ENCODE results near the gene GAPDHS. TPM values are rescaled to one million over a fixed set of nuclear protein-coding genes. Genes with fewer than 3 reads are reported as not detected.

Gene GAPDHS
- total RNA-seq, 1 experiment from 2014 or later = not detected

DNA sequence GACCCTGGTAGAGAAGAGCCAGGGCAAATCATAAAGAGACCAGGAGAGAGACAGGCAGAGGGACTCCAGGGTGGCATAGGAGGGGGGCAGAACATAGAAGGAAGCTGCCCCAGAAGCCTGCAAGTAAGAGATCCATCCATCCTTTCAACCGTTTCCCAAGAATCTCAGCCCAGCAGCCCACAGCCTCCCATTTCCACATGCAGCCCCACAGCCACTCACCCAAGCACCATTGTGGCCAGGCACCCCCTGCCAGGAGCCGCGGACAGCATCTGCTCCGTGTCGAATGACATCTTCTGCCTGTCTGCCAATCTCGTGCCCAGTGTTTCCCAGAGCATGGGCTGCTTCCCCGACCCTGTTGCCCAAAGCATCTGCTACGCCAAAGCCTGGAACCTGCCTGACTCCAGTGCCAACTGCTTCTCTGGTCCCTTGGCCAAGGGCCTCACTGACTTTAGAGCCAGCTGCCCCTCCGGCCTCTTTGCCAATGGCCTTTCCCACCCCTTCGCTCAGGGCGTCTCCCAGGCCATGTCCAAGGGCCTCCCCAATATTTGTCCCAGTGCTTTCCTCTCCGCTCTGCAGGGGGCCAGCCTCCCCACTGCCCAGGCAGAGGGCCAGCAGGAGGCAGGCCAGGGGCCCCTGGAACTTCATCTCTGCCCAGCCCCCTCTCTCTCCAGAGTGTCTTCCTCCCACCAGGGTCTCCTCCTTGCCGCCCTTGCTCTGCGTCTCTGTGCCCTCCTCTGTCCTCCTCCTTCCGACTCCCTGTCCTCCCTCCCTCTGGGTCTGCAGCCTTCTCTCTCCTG is 20.2 kb upstream of the GAPDHS start:
- Histone ChIP-seq H2AFZ (ENCODE audit: low read length) (no peak overlapping the region), H3K9me3 (ENCODE audit: control insufficient read depth, low read depth, low read length) (no peaks in the 10 kb centered on the region), H3K23me2 (ENCODE audit: insufficient read length, low read depth, low read length, poor library complexity, severe bottlenecking) (peaks cover 12% of the 10 kb centered on the region), H3K4ac (ENCODE audit: low read depth, low read length) (no peak overlapping the region), H3K23ac (ENCODE audit: insufficient read length, low read depth, low read length) (no peak overlapping the region), H4K91ac (ENCODE audit: insufficient read length, low read depth, low read length) (no peak overlapping the region), H3K4me2 (ENCODE audit: insufficient read depth, insufficient read length, low read length) (peak overlapping the region; percentile 43), H3K18ac (ENCODE audit: insufficient read length, low read depth, low read length) (no peak overlapping the region), H4K5ac (ENCODE audit: insufficient read length, low read depth, low read length) (no peak overlapping the region), H3T11ph (ENCODE audit: low read length) (no peak overlapping the region), H3K79me2 (ENCODE audit: insufficient read depth, low read length) (peaks cover 3% of the 10 kb centered on the region; the same call in 1 of the 2 replicates), H3K4me1 (ENCODE audit: insufficient read depth, low read length) (no peaks in the 10 kb centered on the region), H2AK5ac (ENCODE audit: insufficient read length, low read length) (no peak overlapping the region), H3K9ac (ENCODE audit: extremely low read depth, insufficient read length, low read length) (no peak overlapping the region), H2BK5ac (ENCODE audit: insufficient read length, low read length) (no peak overlapping the region), H3K14ac (ENCODE audit: insufficient read depth, low read length) (no peak overlapping the region; the same call in 1 of the 2 replicates), H2BK120ac (ENCODE audit: low read depth, low read length, poor library complexity, severe bottlenecking) (no peak overlapping the region), H2BK12ac (ENCODE audit: insufficient read length, low read depth, low read length) (no peak overlapping the region), H3K79me1 (ENCODE audit: insufficient read depth, low read depth, low read length, poor library complexity, severe bottlenecking) (no peaks in the 10 kb centered on the region), H4K20me1 (ENCODE audit: control insufficient read depth, insufficient read depth, insufficient read length) (no peaks in the 10 kb centered on the region), H2BK15ac (ENCODE audit: low read depth, low read length) (no peak overlapping the region), H4K8ac (replicated peaks; ENCODE audit: insufficient read length, low read depth, low read length) (no peak overlapping the region), H3K56ac (ENCODE audit: insufficient read length, low read depth, low read length) (no peak overlapping the region), H2BK20ac (ENCODE audit: low read depth, low read length, poor library complexity, severe bottlenecking) (no peak overlapping the region), H3K27me3 (ENCODE audit: insufficient read depth, low read length) (no peaks in the 10 kb centered on the region; the same call in 1 of the 2 replicates), H3K27ac (ENCODE audit: insufficient read length, low read depth, low read length) (no peak overlapping the region)
- TF ChIP-seq, protein P1, sequence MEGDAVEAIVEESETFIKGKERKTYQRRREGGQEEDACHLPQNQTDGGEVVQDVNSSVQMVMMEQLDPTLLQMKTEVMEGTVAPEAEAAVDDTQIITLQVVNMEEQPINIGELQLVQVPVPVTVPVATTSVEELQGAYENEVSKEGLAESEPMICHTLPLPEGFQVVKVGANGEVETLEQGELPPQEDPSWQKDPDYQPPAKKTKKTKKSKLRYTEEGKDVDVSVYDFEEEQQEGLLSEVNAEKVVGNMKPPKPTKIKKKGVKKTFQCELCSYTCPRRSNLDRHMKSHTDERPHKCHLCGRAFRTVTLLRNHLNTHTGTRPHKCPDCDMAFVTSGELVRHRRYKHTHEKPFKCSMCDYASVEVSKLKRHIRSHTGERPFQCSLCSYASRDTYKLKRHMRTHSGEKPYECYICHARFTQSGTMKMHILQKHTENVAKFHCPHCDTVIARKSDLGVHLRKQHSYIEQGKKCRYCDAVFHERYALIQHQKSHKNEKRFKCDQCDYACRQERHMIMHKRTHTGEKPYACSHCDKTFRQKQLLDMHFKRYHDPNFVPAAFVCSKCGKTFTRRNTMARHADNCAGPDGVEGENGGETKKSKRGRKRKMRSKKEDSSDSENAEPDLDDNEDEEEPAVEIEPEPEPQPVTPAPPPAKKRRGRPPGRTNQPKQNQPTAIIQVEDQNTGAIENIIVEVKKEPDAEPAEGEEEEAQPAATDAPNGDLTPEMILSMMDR (conservative IDR thresholded peaks at IDR 0.05) = no peak
- Mint-ChIP-seq H3K4me3 (peak overlapping the region in 1 of 2 experiments; percentile 47; a peak in 2 of 5 replicates), H3K27ac (peak overlapping the region in 1 of 3 experiments; percentile 3; a peak in 1 of 7 replicates), H3K36me3 (ENCODE audit: insufficient read depth in 1 of 3, low read depth in 3 of 3) (peaks cover 6 to 7% (median 6%) of the 10 kb centered on the region in 3 experiments), H3K9me3 (no peaks in the 10 kb centered on the region; a peak in 1 of 5 replicates), H3K4me1 (peaks cover 22 to 41% of the 10 kb centered on the region in 2 experiments), H3K27me3 (ENCODE audit: low read depth) (peaks cover 31% of the 10 kb centered on the region)
- WGBS (ENCODE audit: extremely low coverage, insufficient read length, low lambda C conversion rate) = no CpG with 5 or more reads among the region's 15 CpGs
- no peak for DNase-seq

Data from H9 (cell line).